Stimulated activated CD8-positive, alpha-beta memory T cell treated with anti-CD3 and anti-CD28 coated beads, Interleukin-4, amount 100 ng/mL, for 48 hours (primary cell): Measurements from ENCODE around the gene ZNF593OS.

Source experiments
- DNase-seq: peaks from one replicate; pipeline ENCODE4 v3.0.0-alpha.2; 2020

Gene ZNF593OS

DNA sequence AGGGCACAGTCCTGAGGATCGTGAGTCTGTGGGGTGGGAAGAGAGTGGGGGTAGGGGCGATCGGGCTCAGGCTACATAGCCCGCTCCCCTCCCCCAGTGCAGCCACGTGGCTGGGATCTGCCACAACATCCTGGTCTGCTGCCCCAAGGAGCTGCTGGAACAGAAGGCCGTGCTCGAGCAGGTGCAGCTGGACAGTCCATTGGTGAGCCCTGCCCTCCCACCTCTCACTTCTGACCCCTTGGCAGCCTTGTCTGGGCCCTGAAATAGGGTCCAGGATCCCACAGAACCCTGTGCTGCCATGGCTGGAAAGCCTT is 10.7 kb upstream of the ZNF593OS start:
- no peak for DNase-seq

DNA sequence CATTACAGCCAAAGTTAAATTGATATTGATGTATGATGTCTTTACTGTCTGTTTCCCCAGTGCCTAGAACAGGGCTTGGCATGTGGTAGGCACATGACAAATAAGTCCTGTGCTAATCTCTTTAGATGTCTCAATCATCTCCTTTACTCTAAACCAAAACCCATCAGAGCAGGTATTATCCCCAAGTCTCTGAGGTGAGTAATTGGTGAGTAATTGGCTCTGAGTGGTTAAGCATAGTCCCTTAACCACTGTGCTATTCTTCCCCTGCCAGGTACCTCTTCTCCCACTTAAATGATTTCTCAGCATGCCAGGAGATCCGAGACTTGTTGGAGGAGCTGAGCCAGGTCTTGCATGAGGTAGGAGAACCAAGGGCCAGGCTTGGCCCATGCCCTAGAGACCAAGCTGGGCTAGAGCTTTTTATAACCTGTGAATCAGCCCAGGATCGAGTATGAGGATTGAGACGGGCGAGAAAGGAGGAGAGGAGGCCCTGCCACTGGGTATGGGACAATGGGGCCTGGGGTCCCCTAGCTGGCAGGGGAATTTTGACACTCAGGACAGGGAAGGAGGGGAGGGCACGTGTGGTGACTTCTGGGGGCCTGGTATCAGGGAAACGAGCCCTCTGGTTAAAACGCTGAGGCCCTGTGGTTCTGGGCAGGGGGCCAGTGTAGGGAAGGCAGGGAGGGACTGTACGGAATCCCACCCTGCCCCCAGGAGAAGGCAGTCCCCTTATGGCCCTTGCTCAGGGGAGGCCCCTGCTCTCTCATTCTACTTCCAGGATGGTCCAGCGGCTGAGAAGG is 10.2 kb upstream of the ZNF593OS start:
- DNase-seq = no peak

DNA sequence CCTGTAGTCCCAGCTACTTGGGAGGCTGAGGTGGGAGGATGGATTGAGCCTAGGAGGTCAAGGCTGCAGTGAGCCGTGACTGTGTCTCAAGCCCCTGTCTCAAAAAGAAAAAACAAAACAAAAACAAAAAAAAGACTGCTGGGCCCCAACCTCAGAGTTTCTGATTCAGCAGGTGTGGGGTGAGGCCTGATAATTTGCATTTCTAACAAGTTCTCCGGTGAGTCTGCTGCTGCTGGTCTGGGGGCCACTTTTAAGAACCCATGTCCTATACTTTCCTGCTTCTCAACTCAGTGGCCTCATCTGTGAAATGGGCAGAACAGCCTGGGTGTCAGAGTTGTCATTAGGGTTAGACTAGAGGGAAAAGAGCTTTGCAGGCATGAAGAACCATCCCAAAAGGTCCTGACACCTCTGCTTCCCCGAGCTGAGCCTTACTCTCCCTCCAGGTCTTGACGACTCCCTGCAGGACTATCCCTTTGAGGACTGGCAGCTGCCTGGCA is 8.4 kb upstream of the ZNF593OS start:
- no peak for DNase-seq

- DNase-seq = no peak
Measured at GRCh38 chr1:26177182-26177684, 5.6 kb upstream of the ZNF593OS start, which contains the start of gene CNKSR1. TSS of gene CNKSR1 (plus strand) at chr1:26177491. CDS start at chr1:26177548, 57 bp downstream.

- DNase-seq = no peak
Measured at GRCh38 chr1:26175346-26175745, 3.7 kb upstream of the ZNF593OS start.

- no peak for DNase-seq
Measured at GRCh38 chr1:26170472-26170821, 1.2 kb downstream of the ZNF593OS start.

DNA sequence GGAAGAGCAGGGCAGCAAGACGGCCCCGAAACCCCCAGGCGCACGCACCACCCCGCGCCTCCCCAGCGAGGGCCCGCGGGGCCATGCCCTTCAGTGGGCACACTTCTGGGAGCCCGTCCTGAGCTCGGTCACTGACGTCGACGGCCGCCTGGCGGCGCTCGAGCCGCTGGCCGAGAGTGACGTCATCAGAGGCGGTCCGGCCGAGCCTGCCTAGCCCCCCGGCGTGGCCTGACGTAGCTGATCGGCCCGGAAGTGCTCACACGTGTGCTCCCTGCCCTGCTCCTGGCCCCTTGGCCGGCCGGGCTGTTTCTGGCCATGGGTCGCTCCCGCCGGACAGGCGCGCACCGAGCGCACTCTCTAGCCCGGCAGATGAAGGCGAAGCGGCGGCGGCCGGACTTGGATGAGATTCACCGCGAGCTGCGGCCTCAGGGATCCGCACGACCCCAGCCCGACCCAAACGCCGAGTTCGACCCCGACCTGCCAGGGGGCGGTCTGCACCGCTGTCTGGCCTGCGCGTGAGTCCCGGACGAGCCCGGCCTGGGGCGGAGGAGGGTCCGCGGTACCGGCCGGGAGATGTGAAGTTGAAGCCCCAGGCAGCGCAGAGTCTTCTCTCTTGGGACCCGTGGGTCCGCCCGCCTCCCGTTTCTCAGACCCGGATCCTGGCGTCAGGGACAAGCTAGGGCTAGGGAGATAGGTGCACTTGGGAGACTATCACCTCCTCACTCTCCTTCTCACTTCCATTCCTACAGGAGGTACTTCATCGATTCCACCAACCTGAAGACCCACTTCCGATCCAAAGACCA is 1.8 kb downstream of the ZNF593OS start, which contains the start of gene ZNF593:
Gene ZNF593, plus strand, starts transcription at position 240 of the 803 bp plus-strand sequence. Its CDS starts 76 bp downstream, at position 316.
- DNase-seq = peak; percentile 95

DNA sequence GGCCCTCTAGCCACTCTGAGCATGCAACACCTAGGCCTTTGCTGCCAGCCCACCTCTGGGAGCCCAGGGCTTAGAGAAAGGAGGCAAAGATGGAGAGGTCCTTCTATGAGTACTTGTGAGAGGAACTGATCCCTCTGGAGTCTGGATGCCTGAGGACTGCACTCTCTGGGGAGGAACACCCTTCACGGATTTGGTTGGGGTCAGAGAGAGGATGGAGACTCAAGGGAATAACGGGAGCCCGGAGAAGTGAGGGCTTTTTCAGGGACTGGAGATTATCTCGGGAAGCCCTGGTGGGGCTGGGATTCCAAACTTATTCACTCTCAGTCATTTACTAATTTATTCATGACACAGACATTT is 2.5 kb downstream of the ZNF593OS start:
- DNase-seq = no peak

DNA sequence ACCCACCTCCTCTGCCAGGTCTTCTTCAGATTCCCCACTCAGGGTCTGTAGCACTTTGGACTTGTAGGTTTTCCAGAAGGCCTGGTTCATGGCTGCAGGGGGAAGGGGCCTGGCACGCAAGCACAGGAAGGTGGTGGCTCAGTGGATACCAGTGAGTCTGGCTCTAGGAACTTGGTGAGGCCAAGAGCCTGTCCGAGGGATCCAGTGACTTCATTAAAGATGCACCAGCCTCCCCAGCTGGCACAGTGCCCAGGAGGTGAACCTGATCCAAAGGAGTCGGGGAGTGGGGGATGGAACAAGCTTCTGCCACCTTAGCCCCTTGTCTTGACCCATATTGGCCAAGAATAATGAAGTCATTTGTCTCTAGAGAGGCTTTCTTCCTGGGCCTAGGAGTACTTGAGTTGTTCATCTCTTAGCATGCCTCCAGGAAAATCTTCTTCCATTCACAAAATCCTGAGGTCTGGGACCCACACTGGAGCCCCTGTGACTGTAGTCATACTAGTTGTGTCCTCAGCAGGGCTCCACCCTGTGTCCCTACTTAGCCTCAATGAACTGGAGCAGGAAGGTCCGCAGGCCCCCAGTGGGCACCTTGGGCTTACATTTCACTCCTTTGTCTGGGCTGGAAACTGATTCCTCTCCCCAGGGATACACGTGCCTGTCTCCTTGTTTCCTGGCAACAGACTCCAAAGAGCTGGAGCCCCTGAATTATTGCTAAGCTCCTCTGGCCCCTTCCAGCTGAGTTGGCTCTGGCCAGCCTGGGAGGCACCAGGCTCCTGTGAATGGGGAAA is 3.0 kb downstream of the ZNF593OS start, which contains the start of gene C1orf232:
Gene C1orf232, minus strand, starts transcription at position 554 of the 788 bp plus-strand sequence. Its CDS starts 464 bp downstream, at position 90.
- DNase-seq = no peak

DNA sequence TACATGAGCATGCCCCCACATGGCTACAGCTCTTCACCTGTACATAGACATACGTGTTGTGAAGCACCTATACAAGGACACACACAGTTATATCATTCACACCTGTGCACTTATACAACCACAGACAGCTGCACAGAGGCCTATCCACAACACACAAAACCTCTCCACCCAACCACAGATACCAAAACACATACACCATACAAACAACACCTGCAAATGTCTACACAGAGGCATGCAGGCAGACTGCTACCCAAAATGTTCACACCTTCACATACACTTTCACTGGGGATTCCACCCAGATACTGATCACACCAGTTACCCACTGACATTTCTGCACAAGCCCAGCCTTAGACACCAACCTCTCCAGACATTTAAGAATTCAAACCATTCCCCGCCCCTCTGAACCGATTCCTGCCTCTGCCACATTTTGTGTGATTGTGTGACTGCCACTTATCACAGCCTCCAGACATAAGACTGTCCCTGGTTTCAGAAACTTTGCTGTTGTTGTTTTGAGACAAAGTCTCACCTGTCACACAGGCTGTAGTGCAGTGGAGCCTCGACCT is 4.8 kb downstream of the ZNF593OS start:
- no peak for DNase-seq

DNA sequence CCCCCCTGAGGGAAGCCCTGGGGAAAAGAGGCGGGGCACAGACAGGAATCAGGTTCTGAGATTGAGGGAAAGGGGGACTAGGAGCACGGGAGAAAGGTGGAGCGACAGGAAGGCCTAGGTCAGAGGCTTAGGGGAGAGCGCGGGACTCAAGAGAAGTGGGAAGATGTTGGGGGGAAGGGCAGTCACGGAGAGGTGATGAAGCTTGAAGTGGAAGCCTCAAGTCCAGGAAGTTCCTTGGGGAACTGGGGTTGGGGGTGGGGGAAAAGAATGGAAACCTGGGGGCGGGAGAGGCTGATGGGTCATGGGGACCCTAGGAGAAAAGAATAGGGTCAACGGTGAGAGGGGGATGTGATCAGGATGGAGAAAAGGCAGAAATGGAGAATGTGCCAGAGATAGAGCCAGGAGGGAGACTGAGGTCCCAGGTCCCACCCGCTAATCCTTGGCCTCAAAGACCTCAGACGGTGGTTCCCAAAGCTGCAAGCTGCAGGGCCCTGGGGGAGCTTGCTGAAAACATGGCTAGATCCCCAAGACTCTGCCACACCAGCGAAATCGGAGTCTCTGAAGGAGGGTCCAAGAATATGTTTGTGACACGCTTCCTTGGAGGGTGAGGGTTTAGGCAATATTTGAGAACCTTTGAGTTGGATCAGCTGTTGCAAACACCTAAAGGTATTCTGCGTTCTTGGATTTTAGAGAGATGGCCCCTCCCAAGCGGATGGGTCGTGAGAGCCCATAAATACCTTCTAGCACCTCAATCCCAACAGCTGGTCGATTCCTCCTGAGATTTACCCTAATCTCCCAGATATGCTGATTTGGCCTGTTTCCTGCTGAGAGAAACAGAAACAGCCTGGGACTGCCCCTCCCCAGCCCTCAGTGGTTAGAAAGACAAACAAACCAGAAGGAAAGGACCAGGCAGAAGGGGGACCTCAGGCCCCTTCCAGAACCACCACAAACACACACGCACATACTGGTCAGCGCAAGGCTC is 6.5 kb downstream of the ZNF593OS start:
- DNase-seq = no peak

- DNase-seq = peak; percentile 71
Measured at GRCh38 chr1:26164036-26164860, 7.4 kb downstream of the ZNF593OS start.

- no peak for DNase-seq
Measured at GRCh38 chr1:26163684-26164035, 8.0 kb downstream of the ZNF593OS start.

DNA sequence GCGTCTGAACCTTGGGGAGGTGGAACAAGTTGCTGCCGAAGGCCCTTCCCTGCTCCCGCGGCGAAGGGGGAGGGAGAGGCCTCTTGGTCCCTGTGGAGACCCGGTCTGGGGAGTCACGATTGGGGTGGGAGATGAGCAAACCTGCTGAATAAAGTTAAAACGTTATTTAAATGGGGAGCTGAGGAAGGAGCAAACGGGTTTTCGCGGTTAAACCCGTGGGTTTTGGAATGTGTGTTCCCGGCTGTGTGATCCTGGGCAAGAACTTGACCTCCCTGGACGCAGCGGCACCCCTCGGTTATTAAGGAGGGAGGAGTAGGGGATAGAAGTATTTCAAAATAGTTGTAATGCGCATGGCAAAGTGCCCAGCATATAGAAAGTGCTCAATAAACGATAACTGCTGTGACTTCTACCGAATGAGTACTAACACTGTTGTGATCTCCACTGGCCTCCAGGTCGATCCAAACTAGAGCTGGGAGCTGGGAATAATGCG is 9.4 kb downstream of the ZNF593OS start:
- no peak for DNase-seq

GRCh38 chr1:26161415-26162219 is 10.0 kb downstream of the ZNF593OS start:
- DNase-seq = peak; percentile 60

- no peak for DNase-seq
Measured at GRCh38 chr1:26160527-26161414, 10.9 kb downstream of the ZNF593OS start.

DNA sequence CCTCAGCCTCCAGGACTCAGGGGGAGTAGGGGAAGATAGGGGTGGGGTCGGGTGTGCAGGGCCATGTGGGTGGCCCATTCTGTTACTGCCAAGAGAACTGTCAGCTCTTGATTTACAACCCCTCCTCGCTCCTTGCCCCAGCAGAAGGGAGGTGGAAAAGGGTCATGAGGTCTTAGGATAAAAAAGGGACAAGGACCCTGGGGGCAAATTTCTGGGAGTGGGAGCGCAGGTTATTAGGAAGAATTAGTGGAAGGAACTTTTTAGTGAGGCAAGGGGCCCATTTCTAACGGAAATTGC is 11.9 kb downstream of the ZNF593OS start:
- no peak for DNase-seq

GRCh38 chr1:26158908-26159742 is 12.5 kb downstream of the ZNF593OS start, which contains the start of gene FAM110D:
TSS of gene FAM110D (plus strand) at chr1:26159079. CDS start at chr1:26161292, 2,213 bp downstream.
- no peak for DNase-seq
